Measurements from ENCODE around the gene ATP2A2. TPM values are rescaled to one million over a fixed set of nuclear protein-coding genes. Genes with fewer than 3 reads are reported as not detected.

ATP2A2 gene
- polyA plus RNA-seq, 1 donor (not counting 4 experiments of a cell fraction or from before 2014, with no cell fraction given): 127 TPM

DNA sequence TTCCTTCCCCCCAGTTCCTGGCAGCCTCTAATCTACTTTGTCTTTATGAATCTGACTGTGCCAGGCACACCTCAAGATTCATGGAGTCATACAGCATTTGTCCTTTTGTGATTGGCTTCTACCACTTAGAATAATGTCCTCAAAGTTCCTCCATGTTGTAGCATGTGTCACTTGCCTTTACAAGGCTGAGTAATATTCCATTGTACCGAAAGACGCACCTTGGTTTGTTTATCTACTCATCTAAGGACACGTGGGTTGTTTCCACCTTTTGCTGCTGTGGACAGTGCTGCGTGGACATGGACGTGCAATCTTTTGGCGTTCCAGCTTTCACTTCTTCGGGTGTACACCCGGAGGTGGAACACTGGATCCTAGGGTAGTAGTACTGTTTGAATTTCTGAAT is 88.9 kb downstream of the ATP2A2 start:
- Histone ChIP-seq H4K20me1 (ENCODE audit: control insufficient read depth, extremely low read depth, insufficient read depth, low read length) (peaks cover 2% of the 10 kb centered on the region), H3K27me3 (ENCODE audit: control insufficient read depth, extremely low read depth, insufficient read depth, low read length) (no peaks in the 10 kb centered on the region), H3K79me2 (ENCODE audit: control insufficient read depth, insufficient read depth, low read length) (no peaks in the 10 kb centered on the region), H3K4me1 (ENCODE audit: control insufficient read depth, extremely low read depth, insufficient read depth, low read length) (peaks cover 25% of the 10 kb centered on the region), H3K4me3 (ENCODE audit: control insufficient read depth in 2 of 3, extremely low read depth in 1 of 3, insufficient read depth in 2 of 3, low read depth in 1 of 3, low read length in 3 of 3) (no peak overlapping the region), H2AFZ (ENCODE audit: control insufficient read depth, low read length) (no peak overlapping the region), H3K9ac (ENCODE audit: control insufficient read depth, extremely low read depth, insufficient read depth, low read length) (peak overlapping the region; percentile 45), H3K4me2 (ENCODE audit: control insufficient read depth, extremely low read depth, insufficient read depth, low read depth, low read length) (no peak overlapping the region), H3K27ac (ENCODE audit: control insufficient read depth, insufficient read depth, low read length) (peak overlapping the region; percentile 75), H3K9me1 (ENCODE audit: control insufficient read depth, extremely low read depth, insufficient read depth, low read length) (no peaks in the 10 kb centered on the region), H3K36me3 (ENCODE audit: control insufficient read depth in 2 of 2, extremely low read depth in 1 of 2, insufficient read depth in 2 of 2, low read length in 2 of 2) (peaks cover 16 to 20% of the 10 kb centered on the region in 2 experiments), H3K9me3 (ENCODE audit: control insufficient read depth, low read depth, low read length) (no peaks in the 10 kb centered on the region)
- TF ChIP-seq, protein P1, sequence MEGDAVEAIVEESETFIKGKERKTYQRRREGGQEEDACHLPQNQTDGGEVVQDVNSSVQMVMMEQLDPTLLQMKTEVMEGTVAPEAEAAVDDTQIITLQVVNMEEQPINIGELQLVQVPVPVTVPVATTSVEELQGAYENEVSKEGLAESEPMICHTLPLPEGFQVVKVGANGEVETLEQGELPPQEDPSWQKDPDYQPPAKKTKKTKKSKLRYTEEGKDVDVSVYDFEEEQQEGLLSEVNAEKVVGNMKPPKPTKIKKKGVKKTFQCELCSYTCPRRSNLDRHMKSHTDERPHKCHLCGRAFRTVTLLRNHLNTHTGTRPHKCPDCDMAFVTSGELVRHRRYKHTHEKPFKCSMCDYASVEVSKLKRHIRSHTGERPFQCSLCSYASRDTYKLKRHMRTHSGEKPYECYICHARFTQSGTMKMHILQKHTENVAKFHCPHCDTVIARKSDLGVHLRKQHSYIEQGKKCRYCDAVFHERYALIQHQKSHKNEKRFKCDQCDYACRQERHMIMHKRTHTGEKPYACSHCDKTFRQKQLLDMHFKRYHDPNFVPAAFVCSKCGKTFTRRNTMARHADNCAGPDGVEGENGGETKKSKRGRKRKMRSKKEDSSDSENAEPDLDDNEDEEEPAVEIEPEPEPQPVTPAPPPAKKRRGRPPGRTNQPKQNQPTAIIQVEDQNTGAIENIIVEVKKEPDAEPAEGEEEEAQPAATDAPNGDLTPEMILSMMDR (optimal IDR thresholded peaks at IDR 0.05 in 1 of 3, IDR thresholded peaks at IDR 0.05 in 1 of 3, conservative IDR thresholded peaks at IDR 0.05 in 1 of 3; ENCODE audit: extremely low read depth in 1 of 3, insufficient read depth in 2 of 3, low read length in 3 of 3): no peak
- TF ChIP-seq EZH2 (IDR thresholded peaks at IDR 0.05; ENCODE audit: low read length): no peak
- DNase-seq (ENCODE audit: low read depth, low spot score): no peak
- FAIRE-seq: no peak
- dilution Hi-C loops (cut with MboI; ENCODE audit: extremely low pct_ligation_motif_present, low sequenced_read_pairs): no loop called here

DNA sequence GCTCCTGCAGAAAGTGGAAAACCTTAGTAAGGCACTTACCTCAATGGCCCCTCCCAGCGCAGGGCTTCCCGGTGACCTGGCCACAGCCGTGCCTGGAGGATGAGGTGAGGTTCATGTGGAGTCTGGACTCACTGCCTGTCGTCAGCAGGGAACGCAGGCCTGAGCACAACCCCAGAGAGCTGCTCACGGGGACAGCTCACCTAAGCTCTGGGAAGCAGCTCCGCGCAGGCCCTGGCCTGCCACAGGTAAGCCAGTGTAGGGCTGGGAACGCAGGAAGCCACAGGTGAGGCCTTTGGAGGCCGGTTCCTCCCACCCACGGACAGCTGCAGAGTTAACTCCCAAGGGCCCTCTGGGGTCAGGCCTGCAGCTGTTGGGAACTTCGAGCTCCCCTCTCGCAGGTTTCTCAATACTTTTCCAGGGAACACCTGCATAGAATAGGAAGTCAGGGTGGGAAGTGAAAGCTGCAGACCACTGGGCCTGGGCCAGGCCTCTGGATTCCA is 89.7 kb downstream of the ATP2A2 start:
- peaks cover 18 to 20% of the 10 kb centered on the region in 2 experiments for H3K36me3 ChIP-seq (ENCODE audit: control insufficient read depth in 2 of 2, extremely low read depth in 1 of 2, insufficient read depth in 2 of 2, low read length in 2 of 2)
- no peak overlapping the region for H2AFZ ChIP-seq (ENCODE audit: control insufficient read depth, low read length)
- peak overlapping the region in 1 of 3 experiments; percentile 19 for H3K4me3 ChIP-seq (ENCODE audit: control insufficient read depth in 2 of 3, extremely low read depth in 1 of 3, insufficient read depth in 2 of 3, low read depth in 1 of 3, low read length in 3 of 3)
- DNase-seq (ENCODE audit: low read depth, low spot score) (peak; percentile 87), FAIRE-seq (peak; percentile 96)
- H3K27ac ChIP-seq (ENCODE audit: control insufficient read depth, insufficient read depth, low read length): peak overlapping the region; percentile 75
- H3K9me3 ChIP-seq (ENCODE audit: control insufficient read depth, low read depth, low read length): no peaks in the 10 kb centered on the region
- peak overlapping the region; percentile 74 for H3K4me2 ChIP-seq (ENCODE audit: control insufficient read depth, extremely low read depth, insufficient read depth, low read depth, low read length)
- H3K9me1 ChIP-seq (ENCODE audit: control insufficient read depth, extremely low read depth, insufficient read depth, low read length): no peaks in the 10 kb centered on the region
- peaks cover 2% of the 10 kb centered on the region for H4K20me1 ChIP-seq (ENCODE audit: control insufficient read depth, extremely low read depth, insufficient read depth, low read length)
- no peaks in the 10 kb centered on the region for H3K79me2 ChIP-seq (ENCODE audit: control insufficient read depth, insufficient read depth, low read length)
- H3K4me1 ChIP-seq (ENCODE audit: control insufficient read depth, extremely low read depth, insufficient read depth, low read length): peaks cover 25% of the 10 kb centered on the region
- dilution Hi-C loops (cut with MboI; ENCODE audit: extremely low pct_ligation_motif_present, low sequenced_read_pairs): no loop called here
- H3K27me3 ChIP-seq (ENCODE audit: control insufficient read depth, extremely low read depth, insufficient read depth, low read length): no peaks in the 10 kb centered on the region
- TF ChIP-seq, protein P1 (optimal IDR thresholded peaks at IDR 0.05 in 1 of 3, IDR thresholded peaks at IDR 0.05 in 1 of 3, conservative IDR thresholded peaks at IDR 0.05 in 1 of 3; ENCODE audit: extremely low read depth in 1 of 3, insufficient read depth in 2 of 3, low read length in 3 of 3): no peak
- TF ChIP-seq EZH2 (IDR thresholded peaks at IDR 0.05; ENCODE audit: low read length): no peak
- peak overlapping the region; percentile 45 for H3K9ac ChIP-seq (ENCODE audit: control insufficient read depth, extremely low read depth, insufficient read depth, low read length)
